Measurements from ENCODE around the gene IL21. TPM values are rescaled to one million over a fixed set of nuclear protein-coding genes. Genes with fewer than 3 reads are reported as not detected.
"Not testable (repeated sequence)": the region's sequence is repeated elsewhere in the genome, so short reads cannot be mapped to it uniquely, and the experiment has no call there.

IL21 gene
- total RNA-seq, 3 donors from 2014 or later, result 35.0 to 109 (median 42.8) TPM

- H3K4me1 Mint-ChIP-seq (ENCODE audit: low read depth), result peaks cover 29% of the 10 kb centered on the region
Measured at GRCh38 chr4:122656583-122656982, 35.7 kb upstream of the IL21 start.

DNA sequence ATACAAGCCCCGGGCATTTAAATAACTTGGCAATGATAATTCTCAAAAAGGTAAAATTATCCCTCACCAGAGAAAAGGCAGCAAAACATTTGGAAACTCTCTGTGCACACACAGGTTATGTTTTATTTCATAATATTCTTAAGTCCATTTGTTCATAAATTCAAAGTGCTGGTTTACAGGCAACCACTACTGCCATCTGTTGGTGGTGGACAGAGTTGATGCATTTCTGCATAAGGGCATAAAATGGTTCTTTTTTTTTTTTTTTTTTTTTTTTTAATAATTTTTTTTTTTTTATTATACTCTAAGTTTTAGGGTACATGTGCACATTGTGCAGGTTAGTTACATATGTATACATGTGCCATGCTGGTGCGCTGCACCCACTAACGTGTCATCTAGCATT lies 31.5 kb upstream of the IL21 start:
- DNase-seq, result peak; percentile 23
- H3K4me3 Mint-ChIP-seq, result no peak overlapping the region
- ATAC-seq, result no peak
- no peaks in the 10 kb centered on the region for H3K36me3 Mint-ChIP-seq (ENCODE audit: insufficient read depth)
- H3K9me3 Mint-ChIP-seq, result peaks cover 3% of the 10 kb centered on the region
- H3K4me1 Mint-ChIP-seq (ENCODE audit: low read depth), result peaks cover 5% of the 10 kb centered on the region
- H3K27me3 Mint-ChIP-seq (ENCODE audit: low read depth), result no peaks in the 10 kb centered on the region

More at GRCh38 chr4:122656583-122656982, 35.7 kb upstream of the IL21 start:
- DNase-seq; ATAC-seq; H3K9me3 Mint-ChIP-seq; H3K27me3 Mint-ChIP-seq (ENCODE audit: low read depth); H3K4me3 Mint-ChIP-seq; H3K36me3 Mint-ChIP-seq (ENCODE audit: insufficient read depth): not testable (repeated sequence)

GRCh38 chr4:122650148-122650547 lies 29.3 kb upstream of the IL21 start:
- Mint-ChIP-seq H3K9me3 (no peaks in the 10 kb centered on the region), H3K36me3 (ENCODE audit: insufficient read depth) (no peaks in the 10 kb centered on the region), H3K27me3 (ENCODE audit: low read depth) (no peaks in the 10 kb centered on the region), H3K4me1 (ENCODE audit: low read depth) (peaks cover 3% of the 10 kb centered on the region), H3K4me3 (no peak overlapping the region)
- DNase-seq (no peak), ATAC-seq (no peak)

DNA sequence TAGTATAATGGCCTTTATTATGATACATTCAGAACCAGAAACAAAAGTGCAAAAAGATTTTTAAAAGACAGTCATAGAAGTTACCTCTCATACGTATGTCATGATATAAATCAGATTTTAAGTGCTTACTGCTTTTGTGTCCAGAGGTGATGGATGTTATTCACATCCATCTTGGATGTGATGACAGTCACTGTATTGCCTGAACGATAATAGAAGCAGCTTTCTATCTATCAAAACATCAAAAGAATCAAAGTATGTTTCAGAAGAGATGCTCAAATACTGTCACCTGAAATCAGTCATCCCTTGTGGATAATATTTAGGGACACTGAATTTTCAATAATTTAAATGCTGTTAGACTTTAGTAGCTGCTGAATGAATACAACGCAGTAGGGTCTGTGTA lies 26.8 kb upstream of the IL21 start:
- no peak overlapping the region for H3K4me3 Mint-ChIP-seq
- ATAC-seq, result no peak
- H3K4me1 Mint-ChIP-seq (ENCODE audit: low read depth), result peaks cover 3% of the 10 kb centered on the region
- H3K9me3 Mint-ChIP-seq, result no peaks in the 10 kb centered on the region
- DNase-seq, result no peak
- no peaks in the 10 kb centered on the region for H3K36me3 Mint-ChIP-seq (ENCODE audit: insufficient read depth)
- H3K27me3 Mint-ChIP-seq (ENCODE audit: low read depth), result no peaks in the 10 kb centered on the region

DNA sequence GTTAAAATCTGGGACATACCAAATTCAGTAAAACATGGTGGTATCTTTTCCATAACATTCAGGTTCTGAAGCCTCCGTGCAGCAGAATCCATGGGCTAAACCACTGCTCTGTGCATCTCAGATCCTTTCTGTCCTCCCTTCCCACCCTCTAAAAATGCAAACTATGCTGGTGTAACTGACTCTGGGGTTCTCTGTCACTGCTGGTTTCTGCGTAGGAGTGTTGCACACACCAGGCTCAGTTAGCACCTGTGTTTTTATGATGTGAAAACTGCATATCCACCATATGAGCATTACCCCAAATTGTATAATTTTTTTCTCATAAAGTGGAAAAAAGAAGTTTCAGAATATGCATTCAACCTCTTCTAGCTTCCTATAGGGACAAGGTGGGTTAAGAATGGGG lies 22.4 kb upstream of the IL21 start:
- no peak for ATAC-seq
- no peak for DNase-seq
- H3K4me1 Mint-ChIP-seq (ENCODE audit: low read depth), result peaks cover 2% of the 10 kb centered on the region
- H3K9me3 Mint-ChIP-seq, result no peaks in the 10 kb centered on the region
- no peak overlapping the region for H3K4me3 Mint-ChIP-seq
- H3K36me3 Mint-ChIP-seq (ENCODE audit: insufficient read depth), result no peaks in the 10 kb centered on the region
- H3K27me3 Mint-ChIP-seq (ENCODE audit: low read depth), result no peaks in the 10 kb centered on the region

DNA sequence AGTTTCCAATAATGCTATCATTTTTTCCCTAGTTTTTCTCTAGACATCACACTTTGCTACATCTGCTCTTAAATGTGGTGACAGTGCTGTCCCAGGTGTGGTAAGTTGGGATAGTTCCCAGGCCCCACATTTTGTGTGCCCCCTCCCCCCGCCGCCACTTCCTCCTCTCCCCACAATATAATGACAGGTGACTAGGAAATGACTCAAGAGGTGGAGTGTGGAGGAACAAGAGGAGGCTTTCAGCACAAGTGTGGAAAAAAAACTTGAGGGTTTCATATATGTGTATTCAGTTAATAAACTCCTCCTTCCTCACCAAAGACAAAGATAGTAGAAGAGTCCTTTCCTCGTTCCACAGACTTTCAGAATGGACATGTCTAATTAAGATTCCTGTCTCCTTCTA lies 18.3 kb upstream of the IL21 start:
- Mint-ChIP-seq H3K4me1 (ENCODE audit: low read depth) (peaks cover 12% of the 10 kb centered on the region), H3K9me3 (no peaks in the 10 kb centered on the region), H3K27me3 (ENCODE audit: low read depth) (no peaks in the 10 kb centered on the region), H3K4me3 (no peak overlapping the region), H3K36me3 (ENCODE audit: insufficient read depth) (no peaks in the 10 kb centered on the region)
- peak in 1 of 2 donors; percentile 18 for ATAC-seq
- DNase-seq, result no peak

GRCh38 chr4:122636697-122637096 lies 15.8 kb upstream of the IL21 start:
- Mint-ChIP-seq H3K4me1 (ENCODE audit: low read depth) (peaks cover 30% of the 10 kb centered on the region), H3K36me3 (ENCODE audit: insufficient read depth) (no peaks in the 10 kb centered on the region), H3K27me3 (ENCODE audit: low read depth) (no peaks in the 10 kb centered on the region), H3K4me3 (no peak overlapping the region), H3K9me3 (peaks cover 3% of the 10 kb centered on the region)
- no peak for DNase-seq
- peak in 1 of 2 donors; percentile 14 for ATAC-seq

DNA sequence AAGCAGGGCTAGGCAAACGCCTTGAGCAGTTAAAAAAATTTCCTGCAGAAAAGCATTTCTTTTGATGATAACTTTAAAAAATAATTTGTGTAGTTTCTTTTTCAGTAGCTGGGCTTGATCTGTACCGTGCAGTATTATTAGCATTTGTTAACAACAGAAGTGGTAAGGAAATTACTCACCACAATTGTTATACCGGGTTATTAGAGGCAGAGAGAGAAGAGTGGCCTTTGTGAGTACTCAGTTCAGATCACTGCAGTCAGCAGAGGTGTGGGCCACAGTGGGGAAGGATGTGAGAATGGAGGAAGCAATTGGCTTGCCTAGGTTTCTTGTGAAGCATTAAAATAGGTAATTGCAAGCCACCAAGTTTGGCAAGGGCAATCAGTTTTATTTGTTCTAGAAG lies 14.3 kb upstream of the IL21 start:
- Mint-ChIP-seq H3K27me3 (ENCODE audit: low read depth) (no peaks in the 10 kb centered on the region), H3K4me3 (peak overlapping the region; percentile 12), H3K4me1 (ENCODE audit: low read depth) (peaks cover 35% of the 10 kb centered on the region), H3K36me3 (ENCODE audit: insufficient read depth) (no peaks in the 10 kb centered on the region), H3K9me3 (peaks cover 3% of the 10 kb centered on the region)
- DNase-seq (no peak), ATAC-seq (peak; percentile 25 to 38)

- peaks cover 1% of the 10 kb centered on the region for H3K27me3 Mint-ChIP-seq (ENCODE audit: low read depth)
- H3K4me3 Mint-ChIP-seq, result no peak overlapping the region
- H3K36me3 Mint-ChIP-seq (ENCODE audit: insufficient read depth), result no peaks in the 10 kb centered on the region
- ATAC-seq (peak; percentile 7 to 44), DNase-seq (no peak)
- peaks cover 3% of the 10 kb centered on the region for H3K9me3 Mint-ChIP-seq
- H3K4me1 Mint-ChIP-seq (ENCODE audit: low read depth), result peaks cover 33% of the 10 kb centered on the region
Measured at GRCh38 chr4:122633211-122633610, 12.3 kb upstream of the IL21 start.

GRCh38 chr4:122632396-122633143 lies 11.7 kb upstream of the IL21 start:
- peak; percentile 65 to 78 for ATAC-seq
- H3K4me3 Mint-ChIP-seq, result no peak overlapping the region
- H3K9me3 Mint-ChIP-seq, result peaks cover 3% of the 10 kb centered on the region
- H3K36me3 Mint-ChIP-seq (ENCODE audit: insufficient read depth), result no peaks in the 10 kb centered on the region
- DNase-seq, result no peak
- peaks cover 33% of the 10 kb centered on the region for H3K4me1 Mint-ChIP-seq (ENCODE audit: low read depth)
- peaks cover 1% of the 10 kb centered on the region for H3K27me3 Mint-ChIP-seq (ENCODE audit: low read depth)

- no peak overlapping the region for H3K4me3 Mint-ChIP-seq
- no peaks in the 10 kb centered on the region for H3K9me3 Mint-ChIP-seq
- peaks cover 14% of the 10 kb centered on the region for H3K36me3 Mint-ChIP-seq (ENCODE audit: insufficient read depth)
- H3K27me3 Mint-ChIP-seq (ENCODE audit: low read depth), result peaks cover 1% of the 10 kb centered on the region
- peaks cover 25% of the 10 kb centered on the region for H3K4me1 Mint-ChIP-seq (ENCODE audit: low read depth)
- ATAC-seq (no peak), DNase-seq (no peak)
Measured at GRCh38 chr4:122625156-122625555, 4.3 kb upstream of the IL21 start.

GRCh38 chr4:122624205-122624604 lies 3.3 kb upstream of the IL21 start:
- peaks cover 14% of the 10 kb centered on the region for H3K36me3 Mint-ChIP-seq (ENCODE audit: insufficient read depth)
- peaks cover 33% of the 10 kb centered on the region for H3K4me1 Mint-ChIP-seq (ENCODE audit: low read depth)
- DNase-seq, result no peak
- ATAC-seq, result no peak
- no peaks in the 10 kb centered on the region for H3K9me3 Mint-ChIP-seq
- H3K4me3 Mint-ChIP-seq, result no peak overlapping the region
- no peaks in the 10 kb centered on the region for H3K27me3 Mint-ChIP-seq (ENCODE audit: low read depth)

DNA sequence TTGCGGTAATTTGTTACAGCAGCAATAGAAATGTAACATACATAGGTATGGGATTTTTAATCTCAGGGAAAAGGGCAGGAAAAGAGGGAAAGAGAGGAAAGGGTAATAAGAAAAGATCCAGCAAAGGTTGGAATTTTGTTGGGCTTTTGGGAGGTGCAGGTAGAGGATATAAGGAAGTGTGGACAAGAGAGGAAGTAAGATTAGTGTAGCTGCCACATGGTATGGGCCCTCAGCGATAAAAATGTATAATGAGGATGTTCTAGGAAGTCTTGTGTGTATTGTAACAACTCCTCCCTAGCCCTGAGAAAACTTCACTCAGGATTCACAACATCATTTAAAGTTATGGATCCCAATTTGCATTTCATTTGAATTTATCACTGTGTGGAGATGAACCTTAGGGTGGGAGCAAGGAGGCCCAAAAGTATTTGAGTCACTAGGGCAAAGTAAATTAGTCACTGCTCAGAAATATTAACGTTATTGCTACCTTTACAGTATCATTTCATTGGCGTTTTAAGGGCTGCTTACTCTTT lies 2.8 kb upstream of the IL21 start:
- Mint-ChIP-seq H3K36me3 (ENCODE audit: insufficient read depth) (peaks cover 14% of the 10 kb centered on the region), H3K4me3 (no peak overlapping the region), H3K27me3 (ENCODE audit: low read depth) (no peaks in the 10 kb centered on the region), H3K9me3 (no peaks in the 10 kb centered on the region), H3K4me1 (ENCODE audit: low read depth) (peaks cover 37% of the 10 kb centered on the region)
- ATAC-seq, result no peak
- DNase-seq, result no peak

- Mint-ChIP-seq H3K27me3 (ENCODE audit: low read depth) (no peaks in the 10 kb centered on the region), H3K4me1 (ENCODE audit: low read depth) (peaks cover 43% of the 10 kb centered on the region), H3K4me3 (peak overlapping the region; percentile 79), H3K9me3 (no peaks in the 10 kb centered on the region), H3K36me3 (ENCODE audit: insufficient read depth) (peaks cover 14% of the 10 kb centered on the region)
- DNase-seq (no peak), ATAC-seq (no peak)
Measured at GRCh38 chr4:122622400-122622799, 1.5 kb upstream of the IL21 start.

DNA sequence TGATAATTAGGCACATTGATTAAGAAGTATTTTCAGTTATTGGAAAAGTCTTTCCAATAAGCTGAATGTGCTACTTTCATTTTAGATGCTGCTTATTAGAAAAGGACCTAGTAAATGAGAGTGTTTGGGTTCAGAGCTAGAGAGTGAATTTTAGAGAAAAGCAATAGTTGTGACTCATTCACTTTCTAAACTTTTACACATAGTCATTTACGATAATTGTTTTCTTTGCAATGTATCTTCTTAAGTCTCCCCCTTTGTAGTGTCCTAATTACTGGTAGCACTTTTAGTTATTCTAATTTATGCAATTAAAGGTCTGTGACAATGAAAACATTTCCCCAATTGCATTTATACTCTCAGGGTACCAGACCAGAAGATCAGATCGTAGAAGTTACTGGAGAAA lies 1.3 kb downstream of the IL21 start:
- peaks cover 11% of the 10 kb centered on the region for H3K36me3 Mint-ChIP-seq (ENCODE audit: insufficient read depth)

More for the DNA sequence above, 1.3 kb downstream of the IL21 start:
- Mint-ChIP-seq H3K4me3 (peak overlapping the region; percentile 79), H3K27me3 (ENCODE audit: low read depth) (no peaks in the 10 kb centered on the region), H3K9me3 (no peaks in the 10 kb centered on the region), H3K4me1 (ENCODE audit: low read depth) (peaks cover 57% of the 10 kb centered on the region)
- no peak for DNase-seq
- peak; percentile 44 to 51 for ATAC-seq
